GM19328 (cell line): Measurements from ENCODE around the gene TRIM24.
"Not testable (repeated sequence)": the region's sequence is repeated elsewhere in the genome, so short reads cannot be mapped to it uniquely, and the experiment has no call there.

Source experiments
- ATAC-seq: cut with Tn5 transposase; IDR thresholded peaks from one replicate; pipeline ENCODE4 v1.9.1; 2021; ENCODE audit warnings: mild to moderate bottlenecking, moderate library complexity; ENCODE audit not compliant: unreplicated experiment

Gene TRIM24

GRCh38 chr7:138460176-138460648 is at the start of gene TRIM24:
TSS of gene TRIM24 (plus strand) at chr7:138460259. CDS start at chr7:138460549, 290 bp downstream.
- peak; percentile 64 for ATAC-seq

GRCh38 chr7:138412077-138412476 is 48.0 kb upstream of the TRIM24 start:
- not testable (repeated sequence) for ATAC-seq

GRCh38 chr7:138412921-138413320 is 47.1 kb upstream of the TRIM24 start:
- not testable (repeated sequence) for ATAC-seq

- ATAC-seq, result no peak
Observed at GRCh38 chr7:138417078-138417700, 42.9 kb upstream of the TRIM24 start.

- no peak for ATAC-seq
Observed at GRCh38 chr7:138417764-138418163, 42.3 kb upstream of the TRIM24 start.

- ATAC-seq, result not testable (repeated sequence)
Observed at GRCh38 chr7:138418403-138418802, 41.7 kb upstream of the TRIM24 start.

- no peak for ATAC-seq
Observed at GRCh38 chr7:138425026-138425425, 35.0 kb upstream of the TRIM24 start.

GRCh38 chr7:138429577-138430250 is 30.3 kb upstream of the TRIM24 start:
- ATAC-seq, result no peak

GRCh38 chr7:138431517-138431916 is 28.5 kb upstream of the TRIM24 start:
- ATAC-seq, result no peak

GRCh38 chr7:138433583-138434443 is 26.2 kb upstream of the TRIM24 start:
- ATAC-seq, result no peak

- ATAC-seq, result no peak
Observed at GRCh38 chr7:138434597-138435019, 25.5 kb upstream of the TRIM24 start.

- no peak for ATAC-seq
Observed at GRCh38 chr7:138435231-138435919, 24.7 kb upstream of the TRIM24 start.

GRCh38 chr7:138436388-138436787 is 23.7 kb upstream of the TRIM24 start:
- ATAC-seq, result no peak

GRCh38 chr7:138440460-138440859 is 19.6 kb upstream of the TRIM24 start:
- ATAC-seq, result no peak

GRCh38 chr7:138442822-138443221 is 17.2 kb upstream of the TRIM24 start:
- ATAC-seq, result no peak

- no peak for ATAC-seq
Observed at GRCh38 chr7:138449580-138449979, 10.5 kb upstream of the TRIM24 start.

GRCh38 chr7:138455609-138456008 is 4.5 kb upstream of the TRIM24 start:
- no peak for ATAC-seq

GRCh38 chr7:138456220-138456619 is 3.8 kb upstream of the TRIM24 start:
- no peak for ATAC-seq

GRCh38 chr7:138458576-138459412 is 1.3 kb upstream of the TRIM24 start:
- ATAC-seq, result no peak
